ENCODE data around the gene PTAR1.
A peak's percentile ranks its signal among the peaks of the same experiment; 100 is the strongest.

The PTAR1 gene

GRCh38 chr9:69673311-69673640 is 86.5 kb downstream of the PTAR1 start:
- Histone ChIP-seq H3K36me3 (ENCODE audit: control insufficient read depth, insufficient read depth, low read length) (no peaks in the 10 kb centered on the region), H3K27me3 (replicated peaks; ENCODE audit: control insufficient read depth, insufficient read depth, low read length) (no peaks in the 10 kb centered on the region; the same call in none of the 2 replicates), H3K4me3 (replicated peaks; ENCODE audit: low read depth, low read length) (peak overlapping the region; percentile 8; the same call in 1 of the 2 replicates)
- DNase-seq (ENCODE audit: extremely low read depth, insufficient read length) = no peak
- no peak for TF ChIP-seq CTCF (IDR thresholded peaks at IDR 0.05; ENCODE audit: insufficient read depth, low read length, poor library complexity, severe bottlenecking)

DNA sequence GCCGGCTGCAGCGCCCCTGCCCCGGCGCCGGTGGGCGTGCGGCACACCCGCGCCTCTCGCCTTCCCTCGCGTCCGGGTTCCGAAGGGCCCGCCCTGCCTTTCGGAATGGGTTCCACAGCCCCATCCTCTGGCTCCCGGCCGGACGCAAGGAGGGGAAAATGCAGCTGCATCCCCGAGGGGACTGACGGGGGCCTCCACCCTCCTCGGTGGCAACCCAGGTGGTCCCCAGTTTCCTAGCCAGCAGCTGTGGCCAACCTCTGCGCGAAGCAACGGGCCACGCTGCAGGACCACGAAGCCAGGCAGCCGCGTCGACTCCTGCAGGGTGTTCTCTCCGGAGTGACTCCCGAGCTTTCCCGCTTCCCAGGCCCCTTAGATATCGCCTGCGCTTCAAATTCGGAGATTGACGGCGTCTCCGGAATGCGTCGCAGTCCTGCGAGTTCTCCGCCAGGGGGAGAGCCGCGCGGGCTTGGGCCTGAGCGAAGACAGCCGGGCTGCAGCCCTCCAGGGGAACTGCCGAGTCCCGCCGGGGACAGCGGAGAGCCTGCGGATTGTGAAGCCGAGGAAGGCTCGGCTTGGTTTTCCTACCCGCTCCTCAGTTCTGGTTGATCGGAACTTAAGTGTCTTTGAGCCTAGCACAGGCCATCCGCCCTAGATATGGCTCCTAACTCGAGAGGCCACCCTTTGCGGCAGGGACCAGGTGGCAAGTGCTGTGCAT is 87.1 kb downstream of the PTAR1 start:
- peak overlapping the region; percentile 59 for H3K4me3 ChIP-seq (replicated peaks; ENCODE audit: low read depth, low read length)
- DNase-seq (ENCODE audit: extremely low read depth, insufficient read length) = peak; percentile 69
- H3K36me3 ChIP-seq (ENCODE audit: control insufficient read depth, insufficient read depth, low read length) = no peaks in the 10 kb centered on the region
- H3K27me3 ChIP-seq (replicated peaks; ENCODE audit: control insufficient read depth, insufficient read depth, low read length) = no peaks in the 10 kb centered on the region; the same call in none of the 2 replicates
- TF ChIP-seq CTCF (IDR thresholded peaks at IDR 0.05; ENCODE audit: insufficient read depth, low read length, poor library complexity, severe bottlenecking) = peak; percentile 86

DNA sequence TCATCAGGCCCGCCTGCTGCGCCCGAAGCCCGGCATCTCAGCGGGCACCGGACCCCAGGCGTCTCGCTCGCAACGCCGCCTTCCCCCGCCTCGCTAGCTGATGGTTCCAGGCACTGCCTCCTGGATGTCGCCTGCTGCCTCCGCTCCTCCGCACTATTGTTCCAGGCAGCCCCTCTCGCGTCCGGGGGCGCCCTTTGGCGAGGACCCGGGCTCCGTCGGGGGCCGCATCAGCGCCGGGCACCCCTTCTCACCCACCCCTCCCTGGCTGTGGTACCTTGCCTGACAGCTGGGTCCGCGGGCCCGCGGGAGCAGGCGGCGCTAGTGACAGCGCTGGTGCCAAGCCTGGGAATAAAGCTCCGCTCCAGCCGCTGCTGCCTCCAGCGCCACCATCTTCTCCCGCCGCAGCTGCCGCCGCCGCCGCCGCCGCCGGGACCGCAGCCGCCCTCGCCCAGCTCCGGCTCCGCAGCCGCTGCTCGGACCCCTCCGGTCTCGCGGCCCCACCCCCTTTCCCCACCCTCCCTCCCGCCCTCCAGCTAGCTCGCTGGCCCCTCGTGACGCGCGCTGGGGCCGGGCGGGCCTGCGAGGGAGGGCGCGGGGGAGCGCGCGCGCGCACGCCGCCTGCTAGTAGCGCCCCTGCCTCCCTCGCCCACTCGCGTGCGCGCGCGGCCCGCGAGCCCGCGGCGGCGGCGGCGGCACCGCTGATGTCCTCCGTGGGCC is 87.8 kb downstream of the PTAR1 start, which contains the start of gene APBA1:
Gene APBA1 (minus strand): TSS at position 493 of the 717 bp plus-strand sequence.
- no peaks in the 10 kb centered on the region for H3K36me3 ChIP-seq (ENCODE audit: control insufficient read depth, insufficient read depth, low read length)
- no peak for TF ChIP-seq CTCF (IDR thresholded peaks at IDR 0.05; ENCODE audit: insufficient read depth, low read length, poor library complexity, severe bottlenecking)
- peak; percentile 31 for DNase-seq (ENCODE audit: extremely low read depth, insufficient read length)
- peak within 1 kb of the TSS; percentile 59 for H3K4me3 ChIP-seq (replicated peaks; ENCODE audit: low read depth, low read length)
- no peaks in the 10 kb centered on the region; the same call in none of the 2 replicates for H3K27me3 ChIP-seq (replicated peaks; ENCODE audit: control insufficient read depth, insufficient read depth, low read length)

GRCh38 chr9:69671311-69671878 is 88.4 kb downstream of the PTAR1 start:
- no peak for TF ChIP-seq CTCF (IDR thresholded peaks at IDR 0.05; ENCODE audit: insufficient read depth, low read length, poor library complexity, severe bottlenecking)
- DNase-seq (ENCODE audit: extremely low read depth, insufficient read length) = peak; percentile 4
- no peaks in the 10 kb centered on the region for H3K36me3 ChIP-seq (ENCODE audit: control insufficient read depth, insufficient read depth, low read length)
- H3K27me3 ChIP-seq (replicated peaks; ENCODE audit: control insufficient read depth, insufficient read depth, low read length) = no peaks in the 10 kb centered on the region; the same call in none of the 2 replicates
- H3K4me3 ChIP-seq (replicated peaks; ENCODE audit: low read depth, low read length) = no peak overlapping the region

DNA sequence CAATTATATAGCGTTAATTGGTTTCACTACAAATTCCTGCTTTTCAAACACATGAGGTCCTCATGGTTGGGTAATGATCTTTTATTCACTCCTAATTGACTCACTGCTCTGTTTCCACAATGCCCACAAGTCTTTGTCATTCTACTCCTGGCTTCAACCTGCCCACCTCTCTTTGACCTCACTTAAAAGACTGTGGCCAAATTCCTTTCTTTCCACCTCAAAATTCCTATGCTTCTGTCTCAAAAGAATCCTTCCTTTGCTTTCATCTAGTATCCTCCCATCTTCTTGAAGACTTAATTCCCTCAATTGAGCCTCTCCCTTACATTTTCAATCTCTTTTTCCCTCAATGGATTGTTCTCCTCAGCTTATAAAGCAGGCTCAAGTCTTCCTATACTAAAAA is 92.5 kb downstream of the PTAR1 start:
- H3K4me3 ChIP-seq (replicated peaks; ENCODE audit: low read depth, low read length) = no peak overlapping the region
- DNase-seq (ENCODE audit: extremely low read depth, insufficient read length) = no peak
- TF ChIP-seq CTCF (IDR thresholded peaks at IDR 0.05; ENCODE audit: insufficient read depth, low read length, poor library complexity, severe bottlenecking) = no peak
- no peaks in the 10 kb centered on the region for H3K36me3 ChIP-seq (ENCODE audit: control insufficient read depth, insufficient read depth, low read length)
- no peaks in the 10 kb centered on the region; the same call in none of the 2 replicates for H3K27me3 ChIP-seq (replicated peaks; ENCODE audit: control insufficient read depth, insufficient read depth, low read length)

Data from GM06990 (cell line).